Loucy (cell line): ENCODE data around the gene IRF9.
A peak's percentile ranks its signal among the peaks of the same experiment; 100 is the strongest.

ENCODE experiments used
- H2AFZ ChIP-seq: fragments of 200-600 bp; sonication (generic); 2 replicates; pipeline ENCODE4 v1.6.0; 2016; ENCODE audit warnings: antibody characterized with exemption, mild to moderate bottlenecking, low read length, moderate library complexity
- H3F3A ChIP-seq: fragments of 200-600 bp; 2 replicates; pipeline ENCODE4 v1.6.0; 2016; ENCODE audit warnings: antibody characterized with exemption, low read depth, mild to moderate bottlenecking
- H3K27me3 ChIP-seq: fragments of 200-600 bp; sonication (generic); 2 replicates; pipeline ENCODE4 v1.6.1; 2014; ENCODE audit warnings: low read length, mild to moderate bottlenecking; ENCODE audit not compliant: insufficient read depth, poor library complexity, severe bottlenecking
- H3K36me3 ChIP-seq: fragments of 200-600 bp; sonication (generic); 2 replicates; pipeline ENCODE4 v1.6.1; 2016; ENCODE audit warnings: low read length; ENCODE audit not compliant: insufficient read depth
- H3K4me1 ChIP-seq: fragments of 200-600 bp; sonication (generic); 2 replicates; pipeline ENCODE4 v1.5.1; 2014; ENCODE audit warnings: low read length, mild to moderate bottlenecking; ENCODE audit not compliant: insufficient read depth, poor library complexity, severe bottlenecking
- H3K4me2 ChIP-seq: fragments of 200-600 bp; sonication (generic); 2 replicates; pipeline ENCODE4 v1.6.0; 2014; ENCODE audit warnings: antibody characterized with exemption, low read length, low read depth, mild to moderate bottlenecking; ENCODE audit not compliant: poor library complexity, severe bottlenecking
- H3K4me3 ChIP-seq: fragments of 200-600 bp; sonication (generic); 2 replicates; pipeline ENCODE4 v1.5.1; 2014; ENCODE audit warnings: low read length, mild to moderate bottlenecking, mixed read lengths; ENCODE audit not compliant: poor library complexity, severe bottlenecking
- H3K79me2 ChIP-seq: fragments of 200-600 bp; sonication (generic); 2 replicates; pipeline ENCODE4 v1.6.1; 2014; ENCODE audit warnings: low read length; ENCODE audit not compliant: insufficient read depth
- H3K9ac ChIP-seq: fragments of 200-600 bp; sonication (generic); 2 replicates; pipeline ENCODE4 v1.6.0; 2014; ENCODE audit warnings: mild to moderate bottlenecking, low read depth, low read length, moderate library complexity; ENCODE audit not compliant: poor library complexity, severe bottlenecking
- H3K9me2 ChIP-seq: fragments of 200-600 bp; sonication (generic); replicated peaks from 2 replicates; pipeline ENCODE4 v1.6.1; 2016; ENCODE audit warnings: low read depth, low read length, mixed read lengths
- H3K9me3 ChIP-seq: fragments of 200-600 bp; sonication (generic); 2 replicates; pipeline ENCODE4 v1.6.1; 2014; ENCODE audit warnings: mild to moderate bottlenecking, antibody characterized with exemption, low read length, low read depth; ENCODE audit not compliant: insufficient read depth
- H4K20me1 ChIP-seq: fragments of 200-600 bp; sonication (generic); 2 replicates; pipeline ENCODE4 v1.6.0; 2014; ENCODE audit warnings: antibody characterized with exemption, low read length, mild to moderate bottlenecking; ENCODE audit not compliant: insufficient read depth, poor library complexity, severe bottlenecking
- EZH2phosphoT487 ChIP-seq: fragments of 200-600 bp; IDR thresholded peaks from 2 replicates; pipeline ENCODE4 v1.6.1; 2018; ENCODE audit warnings: antibody characterized with exemption, mild to moderate bottlenecking, moderate library complexity, borderline replicate concordance
- TF ChIP-seq, protein P1 (sequence below): fragments of 200-600 bp; sonication (generic); conservative IDR thresholded peaks from 2 replicates; pipeline ENCODE4 v1.5.1; 2014; ENCODE audit warnings: mild to moderate bottlenecking, antibody characterized with exemption, low read length

The IRF9 gene

GRCh38 chr14:24117179-24117578 is 43.9 kb upstream of the IRF9 start:
- Histone ChIP-seq H3K9me3 (no peaks in the 10 kb centered on the region), H3K4me1 (peaks cover 19% of the 10 kb centered on the region), H3K4me2 (peak overlapping the region; percentile 88), H3K9me2 (no peaks in the 10 kb centered on the region), H4K20me1 (peaks cover 11% of the 10 kb centered on the region), H3K9ac (peak overlapping the region; percentile 3), H3K4me3 (peak overlapping the region; percentile 91), H3F3A (peaks cover 6% of the 10 kb centered on the region; the same call in 1 of the 2 replicates), H3K27me3 (no peaks in the 10 kb centered on the region), H3K79me2 (peaks cover 29% of the 10 kb centered on the region), H2AFZ (no peak overlapping the region), H3K36me3 (peaks cover 43% of the 10 kb centered on the region)
- TF ChIP-seq, protein P1, sequence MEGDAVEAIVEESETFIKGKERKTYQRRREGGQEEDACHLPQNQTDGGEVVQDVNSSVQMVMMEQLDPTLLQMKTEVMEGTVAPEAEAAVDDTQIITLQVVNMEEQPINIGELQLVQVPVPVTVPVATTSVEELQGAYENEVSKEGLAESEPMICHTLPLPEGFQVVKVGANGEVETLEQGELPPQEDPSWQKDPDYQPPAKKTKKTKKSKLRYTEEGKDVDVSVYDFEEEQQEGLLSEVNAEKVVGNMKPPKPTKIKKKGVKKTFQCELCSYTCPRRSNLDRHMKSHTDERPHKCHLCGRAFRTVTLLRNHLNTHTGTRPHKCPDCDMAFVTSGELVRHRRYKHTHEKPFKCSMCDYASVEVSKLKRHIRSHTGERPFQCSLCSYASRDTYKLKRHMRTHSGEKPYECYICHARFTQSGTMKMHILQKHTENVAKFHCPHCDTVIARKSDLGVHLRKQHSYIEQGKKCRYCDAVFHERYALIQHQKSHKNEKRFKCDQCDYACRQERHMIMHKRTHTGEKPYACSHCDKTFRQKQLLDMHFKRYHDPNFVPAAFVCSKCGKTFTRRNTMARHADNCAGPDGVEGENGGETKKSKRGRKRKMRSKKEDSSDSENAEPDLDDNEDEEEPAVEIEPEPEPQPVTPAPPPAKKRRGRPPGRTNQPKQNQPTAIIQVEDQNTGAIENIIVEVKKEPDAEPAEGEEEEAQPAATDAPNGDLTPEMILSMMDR, result no peak
- TF ChIP-seq EZH2phosphoT487, result no peak

DNA sequence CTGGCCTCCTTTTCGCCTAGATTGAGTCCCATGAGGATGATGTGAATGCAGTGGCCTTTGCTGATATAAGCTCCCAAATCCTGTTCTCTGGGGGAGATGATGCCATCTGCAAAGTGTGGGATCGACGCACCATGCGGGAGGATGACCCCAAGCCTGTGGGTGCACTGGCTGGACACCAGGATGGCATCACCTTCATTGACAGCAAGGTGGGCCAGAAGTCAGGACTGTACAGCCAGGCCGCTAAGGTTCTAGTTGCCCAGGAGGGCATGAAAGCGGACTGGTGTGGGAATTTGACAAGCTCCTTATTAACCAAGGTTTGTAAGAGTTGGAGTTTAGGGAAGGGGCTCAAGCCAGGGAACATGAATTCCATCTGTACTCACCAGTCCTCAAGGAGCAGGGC is 41.4 kb upstream of the IRF9 start:
- Histone ChIP-seq H3K36me3 (peaks cover 50% of the 10 kb centered on the region), H3K9ac (no peak overlapping the region)

DNA sequence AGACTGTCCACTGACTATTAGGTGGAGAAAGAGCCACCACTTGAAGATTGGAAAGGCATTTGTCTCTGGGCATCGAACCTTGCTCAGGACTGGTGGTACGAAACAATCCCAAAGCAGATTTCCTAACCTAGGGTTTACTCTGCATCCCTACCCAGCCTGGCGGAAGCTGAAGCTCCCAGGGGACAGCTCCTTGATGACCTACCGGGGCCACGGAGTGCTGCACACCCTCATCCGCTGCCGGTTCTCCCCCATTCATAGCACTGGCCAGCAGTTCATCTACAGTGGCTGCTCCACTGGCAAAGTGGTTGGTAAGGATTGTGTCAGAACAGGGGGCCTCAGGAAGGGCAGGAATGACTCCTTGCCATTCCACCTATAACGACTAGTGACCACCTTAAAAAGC is 39.9 kb upstream of the IRF9 start:
- no peak overlapping the region for H2AFZ ChIP-seq
- H3K4me3 ChIP-seq, result no peak overlapping the region
- H3F3A ChIP-seq, result no peaks in the 10 kb centered on the region
- H4K20me1 ChIP-seq, result peaks cover 4% of the 10 kb centered on the region
- TF ChIP-seq EZH2phosphoT487, result no peak
- TF ChIP-seq, protein P1, result no peak
- peaks cover 9% of the 10 kb centered on the region for H3K4me1 ChIP-seq
- peaks cover 50% of the 10 kb centered on the region for H3K36me3 ChIP-seq
- H3K9me2 ChIP-seq, result no peaks in the 10 kb centered on the region
- H3K9ac ChIP-seq, result no peak overlapping the region
- no peaks in the 10 kb centered on the region for H3K9me3 ChIP-seq
- H3K27me3 ChIP-seq, result no peaks in the 10 kb centered on the region
- peaks cover 14% of the 10 kb centered on the region for H3K79me2 ChIP-seq
- H3K4me2 ChIP-seq, result no peak overlapping the region

More for the DNA sequence above, 41.4 kb upstream of the IRF9 start:
- no peaks in the 10 kb centered on the region for H3K9me3 ChIP-seq
- H3K79me2 ChIP-seq, result peaks cover 25% of the 10 kb centered on the region
- H3K4me1 ChIP-seq, result peaks cover 19% of the 10 kb centered on the region
- H4K20me1 ChIP-seq, result peaks cover 11% of the 10 kb centered on the region
- H3F3A ChIP-seq, result no peaks in the 10 kb centered on the region
- no peaks in the 10 kb centered on the region for H3K27me3 ChIP-seq
- H2AFZ ChIP-seq, result no peak overlapping the region
- no peak overlapping the region for H3K4me2 ChIP-seq
- H3K4me3 ChIP-seq, result no peak overlapping the region
- TF ChIP-seq, protein P1, result no peak
- TF ChIP-seq EZH2phosphoT487, result no peak
- no peaks in the 10 kb centered on the region for H3K9me2 ChIP-seq
